COR-L47 (cell line): ENCODE results near the gene HSPG2.
A peak's percentile ranks its signal among the peaks of the same experiment; 100 is the strongest.
"Not testable (repeated sequence)": the region's sequence is repeated elsewhere in the genome, so short reads cannot be mapped to it uniquely, and the experiment has no call there.

Source experiments
- DNase-seq: peaks from one replicate; lab custom pipeline; 2025; lab: John Stamatoyannopoulos, UW

HSPG2 gene

DNA sequence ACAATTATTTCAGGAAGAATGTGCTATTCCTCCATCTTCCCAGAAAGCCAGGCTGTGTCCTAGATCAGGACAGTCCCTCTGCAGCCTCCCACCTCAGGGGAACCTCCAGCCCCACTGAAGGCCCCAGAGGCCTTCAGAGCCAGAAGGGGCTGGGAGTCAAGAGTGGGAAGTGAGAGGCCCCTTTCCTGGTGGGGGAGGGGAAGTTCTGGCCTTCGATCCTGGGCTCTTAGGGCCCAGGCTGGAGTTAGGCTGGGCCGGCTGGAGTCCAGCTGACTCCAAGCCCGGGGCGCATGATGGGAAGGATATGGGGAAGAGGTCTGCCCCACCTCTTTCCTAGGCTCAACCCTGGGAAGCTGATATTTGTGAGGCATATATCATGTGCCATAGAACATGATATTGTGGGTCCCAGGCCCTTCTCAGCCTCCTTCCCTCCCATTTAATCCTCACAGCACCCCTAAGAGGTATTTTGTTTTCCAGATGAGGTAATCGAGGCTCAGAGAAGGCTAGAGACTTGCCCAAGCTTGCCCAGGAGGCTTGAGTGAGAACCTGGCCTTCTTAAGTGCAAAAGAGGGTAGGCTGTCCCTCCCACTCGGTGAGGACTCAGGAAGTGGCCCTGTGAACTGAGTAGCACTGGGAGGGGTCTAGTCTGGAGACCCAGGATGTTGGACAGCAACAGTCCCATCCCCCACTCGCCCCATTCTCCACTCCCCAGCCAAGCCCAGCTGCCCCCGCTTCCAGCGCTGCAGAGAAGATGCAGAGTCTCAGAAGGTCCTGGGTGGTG is 18.6 kb upstream of the HSPG2 start:
- no peak for DNase-seq

DNA sequence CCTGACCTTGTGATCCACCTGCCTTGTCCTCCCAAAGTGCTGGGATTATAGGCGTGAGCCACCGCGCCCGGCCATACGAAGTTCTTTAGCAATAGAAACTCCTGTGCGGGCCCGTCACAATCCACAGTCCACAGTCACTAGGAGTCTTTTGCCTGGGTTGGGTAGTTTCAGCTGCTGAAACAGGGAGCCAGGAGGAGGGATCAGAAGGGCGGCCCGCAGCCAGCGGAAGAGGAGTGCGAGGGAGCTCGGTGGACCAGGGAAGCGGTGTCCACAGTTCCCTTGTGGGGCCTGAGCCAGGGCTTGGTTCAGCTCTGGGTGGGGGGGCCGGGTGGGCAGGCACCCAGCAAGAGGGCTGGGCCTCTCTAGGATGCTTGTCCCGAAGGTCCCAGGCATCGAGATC is 17.9 kb upstream of the HSPG2 start:
- no peak for DNase-seq

DNA sequence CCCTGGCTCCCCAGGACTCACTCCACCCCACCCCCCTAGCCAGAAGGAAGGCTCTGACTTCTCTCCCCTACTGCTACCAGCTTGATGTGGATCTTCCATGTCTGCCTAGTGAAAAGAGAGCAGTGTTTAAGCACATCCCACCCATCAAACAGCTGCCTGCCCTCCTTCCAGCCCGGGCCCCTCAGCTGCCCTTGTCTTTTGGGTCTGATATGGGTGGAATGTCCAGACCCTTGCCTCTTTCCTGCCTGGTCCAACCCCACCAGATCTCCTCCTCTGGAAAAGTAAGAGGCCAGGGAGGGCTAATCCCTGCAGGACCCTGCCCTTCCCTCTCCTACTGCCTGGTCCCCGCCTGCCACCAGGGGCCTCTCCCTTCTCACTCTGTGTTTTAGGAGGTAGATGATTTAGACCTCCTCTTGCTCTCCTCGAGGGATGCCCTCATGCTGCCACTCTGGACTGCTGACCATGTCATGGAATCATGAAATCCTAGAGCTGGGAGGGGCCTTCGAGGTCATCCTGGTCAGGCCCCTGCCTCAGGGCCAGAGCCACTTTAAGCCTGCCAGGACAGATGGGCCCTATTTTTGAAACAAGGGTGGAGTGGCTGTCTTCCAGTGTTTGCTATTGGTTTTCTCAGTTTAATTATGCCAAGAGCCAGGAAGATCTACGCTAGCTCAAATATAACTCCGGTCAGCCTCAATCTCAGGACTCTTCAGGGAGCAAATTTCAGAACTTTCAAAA is 15.8 kb upstream of the HSPG2 start:
- DNase-seq, result no peak

DNA sequence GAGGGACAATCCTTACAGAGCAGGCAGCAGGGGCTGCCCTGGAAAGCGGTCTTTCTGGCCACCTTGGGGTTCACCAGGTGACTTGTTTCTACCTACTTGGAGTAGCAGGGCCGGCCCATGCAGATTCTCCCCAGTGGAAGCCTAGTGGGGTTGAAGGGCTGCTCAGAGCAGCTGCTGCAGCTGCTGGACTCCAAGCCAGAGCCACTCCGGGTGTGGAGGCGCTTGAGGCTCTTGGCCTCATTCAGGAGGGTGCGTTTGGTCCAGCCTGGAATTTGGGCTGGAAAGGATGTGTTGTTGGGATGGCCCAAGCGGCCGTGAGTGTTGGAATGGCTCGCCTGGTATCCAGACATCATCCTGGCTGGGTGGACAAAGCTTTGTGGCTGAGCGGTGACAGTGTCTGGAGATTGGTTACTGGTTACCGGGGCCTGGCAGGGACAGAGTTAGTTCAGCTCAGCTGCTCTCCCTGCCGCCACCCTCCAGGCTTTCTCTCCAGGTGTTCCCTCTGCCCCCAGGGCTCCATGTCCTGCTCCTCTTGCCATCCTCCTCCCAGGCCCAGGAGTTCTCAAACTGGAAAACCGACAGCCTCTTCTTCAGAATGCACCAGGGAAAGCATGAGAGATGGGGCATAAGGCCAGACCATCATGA is 14.2 kb upstream of the HSPG2 start:
- no peak for DNase-seq

DNA sequence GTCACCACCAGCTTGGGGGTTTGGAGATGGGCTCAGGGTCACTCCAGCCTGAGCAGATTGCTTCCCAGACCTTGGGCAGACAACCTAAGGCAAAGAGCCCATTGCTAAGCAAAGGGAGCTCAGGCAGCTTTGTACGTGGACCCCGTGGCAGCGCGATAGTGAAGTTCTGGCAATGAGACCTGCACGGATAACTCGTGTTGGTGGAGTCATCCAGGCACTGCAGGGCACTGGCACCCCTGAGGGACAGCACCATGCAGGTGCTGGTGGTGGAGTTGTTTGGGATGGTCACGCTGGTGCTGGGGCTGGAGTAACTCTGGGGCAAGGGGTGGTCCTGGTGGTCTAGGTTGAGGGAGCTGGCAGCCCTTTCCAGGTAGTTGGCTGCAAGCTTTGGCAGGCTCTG is 13.6 kb upstream of the HSPG2 start:
- no peak for DNase-seq

DNA sequence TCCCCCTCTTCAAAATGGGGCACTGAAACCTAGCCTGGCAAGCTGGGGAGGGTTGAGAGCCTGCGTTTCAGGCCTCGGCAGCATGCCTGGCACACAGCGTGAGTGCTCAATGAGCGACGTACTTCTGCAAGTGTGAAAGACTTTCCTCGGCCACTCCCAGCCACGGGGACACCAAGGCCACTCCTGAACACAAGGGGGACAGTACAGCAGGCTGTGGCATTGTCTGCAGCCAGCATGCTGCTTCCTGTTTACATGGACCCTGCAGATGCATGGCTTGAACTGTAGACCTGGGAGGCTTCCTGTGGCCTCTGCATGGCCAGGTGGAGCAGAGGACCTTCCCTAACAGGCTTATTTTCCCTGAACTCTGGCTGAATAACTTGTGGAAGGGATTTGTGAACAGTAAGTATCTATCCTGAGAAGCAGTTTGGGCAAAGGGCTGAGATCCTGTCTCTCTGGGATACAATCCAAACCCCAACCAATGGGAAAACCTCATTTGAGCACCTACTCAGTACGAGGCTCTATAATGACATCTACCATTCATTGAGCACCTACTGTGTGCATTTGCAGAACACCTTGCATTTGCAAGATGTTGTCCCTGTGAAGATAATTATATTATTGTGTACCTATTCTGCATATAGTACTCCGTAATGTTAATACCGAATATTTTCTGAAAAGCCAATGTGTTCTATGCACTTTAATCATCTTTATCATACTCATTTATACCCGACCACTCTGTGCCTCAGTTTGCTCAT is 9.9 kb upstream of the HSPG2 start:
- DNase-seq, result peak; percentile 2

DNA sequence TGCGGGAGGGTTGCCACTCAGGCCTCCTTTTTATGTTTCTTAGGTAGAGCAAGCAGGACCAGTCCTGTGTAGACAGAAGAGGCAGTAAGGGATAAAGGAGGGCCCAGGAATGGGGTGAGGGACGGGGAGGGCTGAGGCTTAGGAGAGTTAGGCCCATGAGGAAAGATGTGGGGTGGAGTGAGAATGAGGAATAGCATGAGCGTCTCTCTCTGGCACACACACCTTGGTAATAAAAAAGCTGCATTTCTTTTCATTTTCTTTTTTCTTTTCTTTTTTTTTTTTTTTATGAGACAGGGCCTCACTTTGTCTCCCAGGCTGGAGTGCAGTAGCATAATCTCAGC is 7.6 kb upstream of the HSPG2 start:
- no peak for DNase-seq

DNA sequence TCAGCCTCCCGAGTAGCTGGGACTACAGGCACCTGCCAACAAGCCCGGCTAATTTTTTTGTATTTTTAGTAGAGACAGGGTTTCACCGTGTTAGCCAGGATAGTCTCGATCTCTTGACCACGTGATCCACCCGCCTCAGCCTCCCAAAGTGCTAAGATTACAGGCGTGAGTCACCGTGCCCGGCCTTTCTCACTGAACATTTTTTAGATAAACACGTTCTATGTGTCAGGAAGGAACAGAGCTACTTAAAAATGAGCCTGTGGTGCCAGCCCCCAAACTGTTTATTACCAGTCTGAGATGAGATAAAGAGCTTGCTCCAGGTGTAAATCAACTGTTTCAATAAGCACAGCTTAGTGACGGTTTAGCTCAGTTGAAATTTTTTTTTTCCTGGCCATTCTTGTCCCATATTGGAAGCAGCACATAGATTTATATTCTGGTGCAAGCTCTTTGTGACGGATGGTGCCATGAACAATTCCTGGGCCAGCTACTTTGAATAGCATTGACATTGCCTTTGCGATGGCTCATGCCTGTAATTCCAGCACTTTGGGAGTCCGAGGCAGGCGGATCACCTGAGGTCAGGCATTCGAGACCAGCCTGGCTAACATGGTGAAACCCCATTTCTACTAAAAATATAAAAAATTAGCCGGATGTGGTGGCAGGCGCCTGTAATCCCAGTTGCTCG is 6.0 kb upstream of the HSPG2 start:
- DNase-seq, result not testable (repeated sequence)

DNA sequence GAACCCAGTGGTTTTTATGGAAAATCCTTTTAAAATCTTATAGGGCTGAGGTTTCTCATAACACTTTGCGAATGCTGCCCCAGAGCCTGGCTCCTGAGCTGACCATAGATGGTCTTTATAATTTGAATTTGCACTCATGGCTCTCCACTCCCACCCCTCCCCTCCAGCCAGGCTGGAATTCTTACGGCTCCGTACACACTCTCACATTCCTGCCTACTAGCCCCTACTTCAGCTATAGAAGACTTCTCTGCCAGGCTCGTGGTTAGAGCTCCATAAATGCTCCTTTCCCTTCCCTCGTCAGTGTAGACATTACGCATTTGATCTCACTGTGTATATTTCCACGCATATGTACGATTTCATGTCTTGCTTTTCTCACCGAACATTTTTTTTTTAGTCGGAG is 5.4 kb upstream of the HSPG2 start:
- no peak for DNase-seq

DNA sequence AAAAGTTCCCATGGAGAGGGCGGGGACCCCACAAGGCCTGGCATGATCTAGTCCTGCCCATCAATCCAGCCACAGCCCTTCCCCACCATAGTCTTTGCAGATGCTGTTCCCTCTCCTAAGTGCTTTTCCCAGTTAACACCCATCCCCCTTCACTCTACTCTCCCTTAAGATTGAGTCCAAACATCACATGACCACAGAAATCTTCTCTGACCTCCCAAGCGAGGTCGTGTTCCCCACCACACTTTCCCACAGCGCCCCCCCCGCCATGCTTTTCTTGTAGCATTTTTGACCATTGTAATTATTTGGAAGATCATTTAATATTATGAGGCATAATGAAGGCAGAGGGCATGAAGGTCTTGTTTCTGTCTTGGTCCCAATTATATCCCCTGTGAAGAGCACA is 4.3 kb upstream of the HSPG2 start:
- no peak for DNase-seq

DNA sequence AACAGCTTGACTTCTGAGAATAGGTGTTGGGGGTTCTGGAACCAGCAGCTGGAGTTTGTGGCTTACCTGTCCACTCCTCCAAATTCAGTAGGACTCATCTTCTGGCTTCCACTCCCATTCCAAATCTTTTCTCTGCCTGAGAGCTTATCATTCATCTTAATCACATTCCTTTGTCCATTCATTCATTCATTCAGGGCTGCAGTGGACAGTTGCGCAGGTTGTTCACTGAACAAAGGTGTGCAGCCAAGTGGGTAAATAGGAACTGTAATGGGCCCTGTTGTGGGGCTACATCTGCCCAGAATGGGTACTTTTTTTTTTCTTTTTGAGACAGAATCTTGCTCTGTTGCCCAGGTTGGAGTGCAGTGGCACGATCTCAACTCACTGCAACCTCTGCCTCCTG is 3.4 kb upstream of the HSPG2 start:
- DNase-seq, result no peak

DNA sequence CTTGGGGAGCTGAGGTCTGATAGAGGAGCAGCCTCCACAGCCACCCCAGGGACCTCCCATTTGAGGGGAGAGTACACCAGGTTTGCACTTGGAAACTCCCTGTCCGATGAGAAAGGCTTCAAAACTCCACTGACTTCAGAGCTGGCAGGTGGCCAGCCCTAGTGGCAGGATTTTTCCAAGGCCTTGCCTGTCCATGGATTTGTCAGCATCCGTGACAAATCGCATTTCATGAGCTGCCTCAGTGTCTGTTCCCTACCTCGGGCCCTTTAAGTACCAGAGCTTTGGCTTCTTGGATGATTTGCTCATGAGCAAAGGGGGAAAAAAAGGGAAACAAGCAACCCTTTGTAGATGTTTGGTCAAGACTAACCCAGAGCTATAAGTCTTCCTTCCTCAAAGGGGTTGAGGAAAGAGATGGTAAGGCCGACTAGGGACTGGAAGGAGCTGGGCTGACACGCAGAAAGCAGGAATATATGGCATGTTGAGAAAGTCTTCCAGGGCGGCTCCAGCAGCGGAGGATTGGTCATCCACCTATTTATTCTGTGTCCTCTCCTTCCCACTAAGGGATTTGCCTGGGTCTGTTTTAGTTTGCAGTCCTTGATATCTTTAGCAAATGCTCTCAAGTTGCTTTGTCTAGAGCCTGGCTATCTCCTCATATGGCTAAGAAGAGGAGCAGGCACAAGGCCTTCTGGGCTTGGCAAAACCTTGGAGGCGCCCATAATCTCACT is 2.7 kb upstream of the HSPG2 start:
- DNase-seq, result peak; percentile 18

DNA sequence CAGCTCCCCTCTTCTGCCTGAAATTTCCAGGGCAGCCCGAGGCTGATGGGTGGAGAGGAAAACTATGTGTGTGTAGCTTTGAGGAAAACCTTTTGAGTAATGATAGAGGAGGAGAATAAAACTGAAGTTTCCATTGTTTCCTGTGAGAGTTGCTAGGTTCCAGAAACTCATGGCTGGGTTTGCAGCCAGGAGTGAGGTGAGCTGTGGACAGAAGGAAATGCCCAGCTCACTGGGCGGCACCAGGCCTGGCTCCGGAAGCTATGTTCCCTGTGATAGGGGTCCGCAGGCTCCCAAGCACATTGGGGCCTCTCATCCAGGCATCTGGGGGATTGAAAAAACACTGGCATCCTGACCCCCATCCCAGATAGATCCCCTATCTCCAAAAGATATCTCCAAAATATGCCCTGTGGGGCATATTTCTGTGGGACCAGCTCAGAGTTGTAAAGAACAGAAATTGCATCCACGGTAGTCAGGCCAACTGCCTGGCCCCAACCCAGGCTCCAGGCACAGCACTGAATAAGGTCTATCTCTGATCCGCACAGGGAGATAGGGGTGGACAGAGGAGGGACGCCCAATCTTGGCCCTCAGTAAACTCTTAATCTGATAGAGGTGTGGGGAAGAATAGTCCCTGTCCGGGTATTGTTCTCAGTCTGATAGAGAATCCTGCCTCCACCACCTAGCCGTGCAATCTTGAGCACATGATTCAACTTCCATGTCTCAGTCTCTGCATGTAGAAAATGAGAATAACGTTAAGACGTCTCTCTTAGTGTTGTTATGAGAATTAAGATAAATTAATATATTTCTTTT is 1.8 kb upstream of the HSPG2 start:
- DNase-seq, result no peak

DNA sequence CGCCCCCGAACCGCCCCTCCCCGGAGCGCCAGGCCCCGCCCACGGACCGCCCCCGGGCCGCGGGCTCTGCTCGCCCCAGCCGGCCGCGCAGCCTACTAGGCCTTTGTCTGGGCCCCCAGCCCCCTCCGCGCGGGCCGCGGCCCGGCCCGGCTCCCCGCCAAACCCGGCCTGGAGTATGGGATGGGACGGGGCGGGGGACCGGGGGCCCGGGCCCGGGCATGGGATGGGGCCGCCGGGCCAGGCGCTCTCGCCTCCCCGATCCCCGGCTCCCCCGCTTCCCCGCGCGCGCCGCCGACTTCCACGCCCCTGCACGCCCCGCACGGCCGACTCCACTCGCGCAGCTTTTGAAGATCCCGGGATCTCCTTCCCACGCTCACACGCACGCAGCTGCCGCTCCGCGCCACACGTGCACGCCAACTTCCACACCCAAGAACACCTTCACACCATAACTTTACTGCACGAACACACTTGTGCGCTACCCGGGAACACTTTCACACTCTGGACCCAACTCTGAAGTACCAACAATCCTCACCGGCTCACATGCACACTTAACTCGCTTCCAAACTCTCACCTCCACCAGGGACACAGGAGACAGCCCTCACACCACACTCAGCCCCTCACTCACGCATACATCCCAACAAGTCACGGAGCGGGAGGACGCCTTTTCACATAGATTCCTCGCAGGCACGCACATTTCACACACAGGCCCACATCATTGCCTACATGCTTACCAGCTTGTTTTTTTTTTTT is 437 bp upstream of the HSPG2 start:
- DNase-seq, result peak; percentile 61

DNA sequence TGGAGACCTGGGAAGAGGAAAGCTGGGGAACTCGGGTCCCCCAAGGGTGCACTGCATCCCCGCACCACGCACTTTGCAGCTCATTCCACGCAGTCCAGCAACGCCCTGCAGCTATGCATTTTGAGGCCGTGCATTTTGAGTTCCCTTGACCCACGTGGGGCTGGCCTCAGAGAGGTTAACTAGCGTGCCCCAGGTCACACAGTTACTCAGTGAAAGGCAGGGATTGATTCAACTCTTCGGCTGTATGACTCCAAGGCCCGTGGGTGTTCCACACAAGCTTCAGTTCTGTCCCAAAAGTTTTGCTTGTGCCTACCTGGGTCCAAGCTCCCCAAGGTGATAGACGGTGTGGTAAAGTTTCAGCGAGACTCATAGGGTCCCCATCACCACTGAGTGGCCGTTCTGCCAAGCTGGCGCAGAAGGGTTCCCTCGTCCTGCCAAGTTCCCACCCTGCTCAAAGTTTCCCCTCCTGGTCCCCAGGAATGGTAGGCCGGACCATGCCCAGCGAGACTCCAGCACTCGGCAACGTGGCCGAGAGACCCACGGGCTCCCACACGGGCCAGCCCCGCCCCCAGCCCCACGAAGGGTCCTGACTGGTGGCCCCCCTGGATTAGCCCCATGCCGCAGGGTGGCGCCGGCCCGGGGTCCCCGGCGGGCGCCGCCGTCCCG is 611 bp downstream of the HSPG2 start:
- no peak for DNase-seq

DNA sequence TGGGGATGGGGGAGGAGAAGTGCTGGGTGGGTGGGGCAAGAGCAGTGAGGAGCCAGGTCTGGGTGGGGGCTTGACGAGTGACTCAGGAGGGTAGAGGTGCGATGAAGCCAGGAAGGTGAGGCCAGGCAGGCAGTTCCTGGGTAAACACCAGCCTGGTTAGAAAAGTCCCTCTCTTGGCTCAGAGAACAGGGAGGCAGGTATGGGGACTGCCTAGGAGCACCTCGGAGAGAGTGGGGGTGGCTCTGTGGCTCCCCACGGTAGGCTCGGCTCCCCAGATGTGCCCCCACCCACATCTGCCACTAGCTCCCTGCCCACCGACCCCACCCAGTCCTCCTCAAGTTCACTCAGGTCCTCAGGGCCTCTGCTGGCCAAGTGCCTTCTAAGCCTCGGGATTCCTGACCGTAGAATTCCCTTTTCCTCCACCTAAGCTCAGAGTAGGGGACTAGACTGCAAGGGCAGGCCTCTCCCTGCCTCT is 1.2 kb downstream of the HSPG2 start:
- DNase-seq, result no peak

DNA sequence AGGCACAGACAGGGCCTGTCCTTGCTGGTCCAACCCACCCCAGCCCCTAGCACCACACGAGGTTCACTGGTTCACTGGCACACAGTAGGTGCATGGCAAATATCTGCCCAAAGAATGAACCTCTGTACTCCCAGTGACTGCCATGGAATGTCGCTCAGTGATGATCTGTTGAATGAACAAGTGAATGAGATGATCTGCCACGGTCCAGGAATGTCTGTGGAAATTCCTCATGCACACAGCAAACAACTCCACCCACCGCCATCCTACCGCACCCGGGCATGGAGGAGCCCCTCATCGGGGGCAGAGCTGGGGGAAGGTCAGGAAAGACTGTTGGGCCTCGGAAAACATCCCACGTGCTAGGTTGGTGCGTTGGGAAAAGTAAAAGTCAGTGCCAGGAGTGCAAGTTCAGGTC is 1.7 kb downstream of the HSPG2 start:
- DNase-seq, result no peak

DNA sequence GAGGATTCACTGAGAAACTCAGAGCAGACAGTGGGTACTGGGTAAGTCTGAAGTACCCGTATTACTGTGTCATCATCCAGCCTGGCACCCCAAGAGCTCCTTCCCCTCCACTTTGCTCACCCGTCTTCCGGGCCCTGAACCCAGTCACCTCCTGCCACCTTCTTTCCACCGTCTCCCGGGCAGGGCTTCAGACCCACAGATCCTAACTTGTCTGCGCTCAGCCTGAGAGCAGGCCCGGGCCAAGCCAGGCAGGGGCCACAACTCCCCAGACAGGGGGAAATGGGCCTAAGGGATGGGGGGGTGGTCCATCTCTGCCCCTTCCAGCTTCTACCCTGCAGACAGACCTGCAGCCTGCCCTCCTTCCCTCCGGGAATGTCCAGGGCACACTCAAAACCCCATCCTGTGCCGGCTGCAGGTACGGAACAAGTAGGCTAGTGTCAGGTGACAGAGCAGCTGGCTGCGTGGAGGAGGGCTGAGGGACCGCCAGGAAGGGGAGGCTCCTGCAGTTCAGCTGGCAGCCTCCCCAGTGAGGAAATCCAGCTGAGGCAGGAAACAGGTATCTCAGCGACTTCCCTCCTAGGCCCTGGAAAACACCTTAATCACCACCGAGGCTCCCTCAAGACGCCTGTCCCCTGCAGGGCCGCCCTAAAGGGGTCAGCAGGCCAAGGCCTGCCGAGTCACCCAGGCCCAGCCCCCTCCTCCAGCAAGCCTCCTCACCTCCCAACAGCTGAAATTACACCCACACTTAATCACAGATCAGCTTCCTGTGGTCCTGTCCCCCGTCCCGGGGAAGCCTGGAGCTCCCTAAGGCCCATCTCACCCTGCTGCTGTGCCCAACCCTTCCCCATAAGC is 3.5 kb downstream of the HSPG2 start:
- DNase-seq, result peak; percentile 84
